Psoas muscle (tissue), 8 donors: ENCODE measurements around the gene PRKACA. TPM values are rescaled to one million over a fixed set of nuclear protein-coding genes. Genes with fewer than 3 reads are reported as not detected.

Experiments used
- ATAC-seq, 4 donors: fragments of 200-7000 bp; cut with Tn5 transposase; one replicate each; pipeline ENCODE4 v1.9.1; 2020; ENCODE audit warnings: moderate library complexity in 3 of 4, mild to moderate bottlenecking in 2 of 4
- DNase-seq, 2 donors: peaks; one replicate each; pipeline ENCODE4 v3.0.0-alpha.2; 2020
- H3K27ac ChIP-seq: fragments of 200-600 bp; one replicate; pipeline ENCODE4 v1.8.0; 2022
- H3K27me3 ChIP-seq, 3 donors: fragments of 200-600 bp in 1 of 3; one replicate each; pipeline versions ENCODE4 v1.6.1 to v1.8.0; 2013 to 2022; ENCODE audit warnings: low read length in 2 of 3, mild to moderate bottlenecking in 2 of 3, moderate library complexity in 1 of 3; ENCODE audit not compliant: insufficient read depth in 3 of 3
- H3K36me3 ChIP-seq, 2 donors: fragments of 200-600 bp in 1 of 2; one replicate each; pipeline versions ENCODE4 v1.6.1 to v1.8.0; 2013 to 2022; ENCODE audit warnings: low read depth in 1 of 2, mild to moderate bottlenecking in 1 of 2, moderate library complexity in 1 of 2; ENCODE audit not compliant: insufficient read depth in 1 of 2
- H3K4me1 ChIP-seq: fragments of 200-600 bp; one replicate; pipeline ENCODE4 v1.8.0; 2022
- H3K4me3 ChIP-seq: fragments of 200-600 bp; one replicate; pipeline ENCODE4 v1.8.0; 2022; ENCODE audit warnings: mild to moderate bottlenecking
- H3K9me3 ChIP-seq: fragments of 200-600 bp; one replicate; pipeline ENCODE4 v1.8.0; 2022
- WGBS, 3 donors: extraction: QIAGEN DNeasy Blood & Tissue Kit; methylation state at CpG; one replicate each; pipeline versions ENCODE4 v1.1.6 to v1.1.7; 2013; 5-methylcytosine and 5-hydroxymethylcytosine counted together
- intact Hi-C, 2 donors: fragments of 100-400 bp; cut with DNase I; formaldehyde crosslinking; loops; one replicate each; pipeline versions ENCODE4 v1.11.0 to v1.14.2; 2022
- polyA plus RNA-seq, 3 donors: library from polyadenylated mRNA; stranded (reverse); fragments of 200-250 nt; gene quantifications; one replicate each; pipeline ENCODE4 v1.2.3, GENCODE V29; 2013
- total RNA-seq, 4 donors: library from RNA; stranded (reverse); fragmentation: NEBNext Ultra II Directional in 2 of 4; extraction: Animal tissue kit (Norgen Biotek cat#: 25700) in 2 of 4; gene quantifications; one replicate each; pipeline versions ENCODE4 v1.2.1 to v1.2.4, GENCODE V29; 2021 to 2023
- TF ChIP-seq, protein P1 (sequence below): fragments of 200-600 bp; IDR thresholded peaks from one replicate; pipeline ENCODE4 v1.8.0; 2022; ENCODE audit warnings: antibody characterized with exemption
- donor health status: healthy with polysubstance abuse.
- donor health status: DM: no; HTN: no; CAD: no; lungs with moderate emphysema.
- donor health status: Bipolar disorder and iron deficiency.
- donor health status: healthy.
- donor health status: DM: yes; HTN: yes; CAD: no.
- donor health status: DM: no; HTN: no; CAD: no.
- donor health status: DM: no; HTN: no; CAD: no.
- donor health status: DM: yes; HTN: yes; CAD: no.

The PRKACA gene
- total and polyA plus RNA-seq, 7 donors: 99.3 to 509 (median 209) TPM

DNA sequence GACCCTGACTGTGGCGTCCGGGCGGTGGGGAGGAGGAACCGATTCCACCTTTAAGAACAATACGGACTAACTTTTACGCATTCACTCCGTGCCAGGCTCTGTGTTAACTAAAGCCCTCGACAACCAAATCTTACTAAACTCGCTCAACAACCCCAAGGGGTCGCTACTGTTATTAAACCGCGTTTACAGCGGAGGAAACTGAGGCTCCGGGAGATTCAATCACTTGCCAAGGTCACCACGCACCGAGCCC lies 28.2 kb downstream of the PRKACA start:
- WGBS, 3 donors: 15 to 23% (median 17%) methylated on average over 16 of the region's 16 CpGs

DNA sequence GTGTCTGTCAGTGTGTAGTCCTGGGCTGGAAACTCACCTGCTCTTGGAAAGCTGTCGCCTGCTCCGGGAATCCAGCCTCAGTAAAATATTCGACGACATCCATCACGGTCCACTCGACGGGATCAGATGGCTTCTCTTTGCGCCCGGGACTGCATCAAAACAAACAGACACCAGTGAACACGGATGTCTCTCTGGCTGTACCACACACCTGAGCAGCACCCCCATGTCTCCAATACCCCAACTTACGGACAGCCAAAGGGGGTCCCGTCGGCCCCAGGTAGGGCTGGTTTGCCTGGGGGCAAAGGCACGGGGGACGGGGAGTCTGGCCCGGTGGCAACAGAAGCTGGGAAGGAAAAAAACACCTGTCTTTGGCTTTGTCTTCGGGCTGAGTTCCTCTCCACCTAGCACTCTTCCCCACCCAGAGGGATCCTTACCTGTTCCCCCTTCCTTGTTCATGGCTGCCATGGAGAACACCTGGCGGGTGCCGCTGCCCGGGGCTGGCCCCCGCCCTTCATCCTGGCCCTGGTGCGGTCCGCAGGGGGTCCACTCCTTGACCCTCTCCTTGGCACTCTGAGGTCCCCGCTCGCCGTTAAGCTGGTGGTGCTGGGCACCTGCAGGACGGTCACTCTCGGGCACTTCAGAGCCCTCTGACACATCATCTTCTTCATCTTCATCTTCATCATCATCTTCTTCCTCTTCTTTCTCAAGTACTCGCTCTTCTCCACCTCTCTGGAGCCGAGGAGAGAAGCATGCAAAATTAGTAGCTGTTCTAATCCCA lies 28.7 kb downstream of the PRKACA start:
- TF ChIP-seq, protein P1, sequence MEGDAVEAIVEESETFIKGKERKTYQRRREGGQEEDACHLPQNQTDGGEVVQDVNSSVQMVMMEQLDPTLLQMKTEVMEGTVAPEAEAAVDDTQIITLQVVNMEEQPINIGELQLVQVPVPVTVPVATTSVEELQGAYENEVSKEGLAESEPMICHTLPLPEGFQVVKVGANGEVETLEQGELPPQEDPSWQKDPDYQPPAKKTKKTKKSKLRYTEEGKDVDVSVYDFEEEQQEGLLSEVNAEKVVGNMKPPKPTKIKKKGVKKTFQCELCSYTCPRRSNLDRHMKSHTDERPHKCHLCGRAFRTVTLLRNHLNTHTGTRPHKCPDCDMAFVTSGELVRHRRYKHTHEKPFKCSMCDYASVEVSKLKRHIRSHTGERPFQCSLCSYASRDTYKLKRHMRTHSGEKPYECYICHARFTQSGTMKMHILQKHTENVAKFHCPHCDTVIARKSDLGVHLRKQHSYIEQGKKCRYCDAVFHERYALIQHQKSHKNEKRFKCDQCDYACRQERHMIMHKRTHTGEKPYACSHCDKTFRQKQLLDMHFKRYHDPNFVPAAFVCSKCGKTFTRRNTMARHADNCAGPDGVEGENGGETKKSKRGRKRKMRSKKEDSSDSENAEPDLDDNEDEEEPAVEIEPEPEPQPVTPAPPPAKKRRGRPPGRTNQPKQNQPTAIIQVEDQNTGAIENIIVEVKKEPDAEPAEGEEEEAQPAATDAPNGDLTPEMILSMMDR: no peak
- ATAC-seq: no peak
- Histone ChIP-seq H3K4me1 (peaks cover 6% of the 10 kb centered on the region), H3K36me3 (peaks cover 0 to 28% of the 10 kb centered on the region in 2 donors), H3K27me3 (no peaks in the 10 kb centered on the region), H3K9me3 (peaks cover 9% of the 10 kb centered on the region), H3K4me3 (peak overlapping the region; percentile 89), H3K27ac (no peak overlapping the region)
- intact Hi-C loops: no loop called here
- no peak for DNase-seq
- WGBS, 3 donors: 86 to 88% (median 87%) methylated on average over 30 of the region's 30 CpGs

More for the DNA sequence above, 28.2 kb downstream of the PRKACA start:
- intact Hi-C loops: no loop called here
- H3K4me3 ChIP-seq: peak overlapping the region; percentile 89
- TF ChIP-seq, protein P1: no peak
- H3K9me3 ChIP-seq: peaks cover 10% of the 10 kb centered on the region
- no peaks in the 10 kb centered on the region for H3K27me3 ChIP-seq
- DNase-seq (no peak), ATAC-seq (no peak)
- H3K27ac ChIP-seq: peak overlapping the region; percentile 89
- H3K4me1 ChIP-seq: peaks cover 6% of the 10 kb centered on the region
- peaks cover 0 to 28% of the 10 kb centered on the region in 2 donors for H3K36me3 ChIP-seq

DNA sequence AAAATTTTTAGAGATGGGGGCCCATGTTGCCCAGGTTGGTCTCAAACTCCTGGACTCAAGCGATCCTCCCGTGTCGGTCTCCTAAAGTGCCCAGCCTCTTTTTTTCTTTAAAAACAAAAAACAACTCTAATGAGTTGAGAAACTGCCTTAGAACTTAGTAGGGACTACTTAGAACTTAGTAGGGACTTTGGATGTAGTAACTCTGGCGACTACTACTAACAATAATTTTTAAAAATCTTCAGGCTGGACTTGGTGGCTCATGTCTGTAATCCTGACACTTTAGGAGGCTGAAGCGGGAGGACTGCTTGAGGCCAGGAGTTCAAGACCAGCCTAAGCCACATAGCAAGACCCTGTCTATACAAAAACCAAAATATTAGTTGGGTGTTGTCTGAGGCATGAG lies 31.5 kb downstream of the PRKACA start:
- intact Hi-C loops: no loop called here
- Histone ChIP-seq H3K4me1 (peaks cover 7% of the 10 kb centered on the region), H3K9me3 (no peaks in the 10 kb centered on the region), H3K27ac (no peak overlapping the region), H3K36me3 (peaks cover 0 to 28% of the 10 kb centered on the region in 2 donors), H3K27me3 (no peaks in the 10 kb centered on the region), H3K4me3 (no peak overlapping the region)
- ATAC-seq (no peak), DNase-seq (no peak)
- TF ChIP-seq, protein P1: no peak
- 83 to 95% (median 85%) methylated on average over 5 of the region's 5 CpGs for WGBS, 3 donors

DNA sequence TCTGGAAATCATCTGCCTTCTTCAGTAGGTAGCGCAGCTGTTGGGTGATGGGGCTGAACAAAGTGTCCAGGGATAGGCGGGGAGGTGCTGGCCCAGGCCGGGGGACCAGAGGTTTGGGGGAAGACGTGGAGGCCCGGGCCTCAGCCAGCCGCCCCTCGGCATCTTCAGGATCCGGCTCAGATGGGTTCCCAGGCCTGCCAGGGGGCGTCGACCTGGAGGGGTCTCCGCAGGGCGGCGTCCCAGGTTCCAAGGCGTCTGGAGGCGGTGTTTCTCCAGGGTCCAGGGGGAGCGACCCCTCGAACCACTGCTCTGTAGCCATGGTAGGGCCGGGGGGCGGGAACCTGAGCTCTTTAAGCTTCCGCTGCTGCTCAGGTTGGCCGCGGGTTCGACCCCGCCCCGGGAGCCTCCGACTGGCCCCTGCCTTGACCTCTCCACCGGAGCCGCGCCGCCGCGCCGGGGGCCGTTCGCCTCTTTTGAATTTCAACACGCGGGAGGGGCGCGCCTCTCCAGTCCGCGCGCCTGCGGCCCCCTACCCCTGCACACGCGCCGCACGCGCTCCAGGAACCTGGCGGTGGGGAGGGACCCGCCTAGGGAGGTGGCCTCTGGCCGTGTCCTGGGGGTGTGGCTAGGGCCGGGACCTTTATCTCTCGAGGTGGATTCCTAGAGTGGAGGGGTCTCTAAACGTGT lies 32.1 kb downstream of the PRKACA start, which contains the start of gene C19orf67:
C19orf67 (minus strand) TSS at position 475 of the 687 bp plus-strand sequence; CDS start at position 319, 156 bp downstream.
- DNase-seq (no peak), ATAC-seq (no peak)
- Histone ChIP-seq H3K4me3 (no peak within 1 kb of the TSS), H3K36me3 (peaks cover 0 to 28% of the 10 kb centered on the region in 2 donors), H3K9me3 (no peaks in the 10 kb centered on the region), H3K4me1 (peaks cover 9% of the 10 kb centered on the region), H3K27me3 (no peaks in the 10 kb centered on the region), H3K27ac (no peak within 1 kb of the TSS)
- 64 to 74% (median 70%) methylated on average over 31 to 54 of the region's 54 CpGs for WGBS, 3 donors
- TF ChIP-seq, protein P1: no peak
- intact Hi-C loops: no loop called here
